H9 (cell line): ENCODE results near the gene ARAF. TPM values are rescaled to one million over a fixed set of nuclear protein-coding genes. Genes with fewer than 3 reads are reported as not detected.

Experiments
- DNase-seq: peaks from one replicate; pipeline ENCODE4 v3.0.0-alpha.2; 2017
- H2AFZ ChIP-seq: one replicate; pipeline ENCODE4 v1.6.1; 2013; ENCODE audit warnings: mild to moderate bottlenecking, low read length, control low read depth, moderate library complexity
- H2AK5ac ChIP-seq: 2 replicates; pipeline ENCODE4 v1.6.1; 2013; ENCODE audit warnings: low read length, control low read depth, mixed read lengths; ENCODE audit not compliant: insufficient read length
- H2BK120ac ChIP-seq: one replicate; pipeline ENCODE4 v1.6.1; 2013; ENCODE audit warnings: low read depth, mild to moderate bottlenecking, low read length, control low read depth, inconsistent platforms; ENCODE audit not compliant: poor library complexity, severe bottlenecking
- H2BK12ac ChIP-seq: 2 replicates; pipeline ENCODE4 v1.6.1; 2013; ENCODE audit warnings: low read length, control low read depth, mixed read lengths, low read depth; ENCODE audit not compliant: insufficient read length
- H2BK15ac ChIP-seq: 2 replicates; pipeline ENCODE4 v1.6.1; 2013; ENCODE audit warnings: low read depth, low read length, control low read depth
- H2BK20ac ChIP-seq: one replicate; pipeline ENCODE4 v1.6.1; 2013; ENCODE audit warnings: low read depth, mild to moderate bottlenecking, low read length, control low read depth, inconsistent platforms; ENCODE audit not compliant: poor library complexity, severe bottlenecking
- H2BK5ac ChIP-seq: 2 replicates; pipeline ENCODE4 v1.6.1; 2013; ENCODE audit warnings: low read length, control low read depth, mixed read lengths; ENCODE audit not compliant: insufficient read length
- H3K14ac ChIP-seq: 2 replicates; pipeline ENCODE4 v1.6.1; 2013; ENCODE audit warnings: low read length, control low read depth; ENCODE audit not compliant: insufficient read depth
- H3K18ac ChIP-seq: 2 replicates; pipeline ENCODE4 v1.6.1; 2013; ENCODE audit warnings: low read depth, mild to moderate bottlenecking, mixed read lengths, low read length, control low read depth; ENCODE audit not compliant: insufficient read length
- H3K23ac ChIP-seq: 2 replicates; pipeline ENCODE4 v1.6.1; 2013; ENCODE audit warnings: low read length, control low read depth, mixed read lengths, low read depth; ENCODE audit not compliant: insufficient read length
- H3K23me2 ChIP-seq: 2 replicates; pipeline ENCODE4 v1.6.1; 2013; ENCODE audit warnings: low read depth, mild to moderate bottlenecking, mixed read lengths, low read length, control low read depth; ENCODE audit not compliant: insufficient read length, poor library complexity, severe bottlenecking
- H3K27ac ChIP-seq: 2 replicates; pipeline ENCODE4 v1.5.1; 2013; ENCODE audit warnings: low read length, control low read depth, mixed read lengths, low read depth; ENCODE audit not compliant: insufficient read length
- H3K27me3 ChIP-seq: 2 replicates; pipeline ENCODE4 v1.6.1; 2013; ENCODE audit warnings: low read length, control low read depth, inconsistent platforms; ENCODE audit not compliant: insufficient read depth
- H3K4ac ChIP-seq: 2 replicates; pipeline ENCODE4 v1.6.1; 2013; ENCODE audit warnings: low read depth, mild to moderate bottlenecking, control low read depth, inconsistent platforms, low read length, moderate library complexity
- H3K4me1 ChIP-seq: 2 replicates; pipeline ENCODE4 v1.6.1; 2013; ENCODE audit warnings: low read length, control low read depth, inconsistent platforms; ENCODE audit not compliant: insufficient read depth
- H3K4me2 ChIP-seq: 2 replicates; pipeline ENCODE4 v1.6.1; 2013; ENCODE audit warnings: low read length, control low read depth, mixed read lengths; ENCODE audit not compliant: insufficient read length, insufficient read depth
- H3K56ac ChIP-seq: 2 replicates; pipeline ENCODE4 v1.6.1; 2013; ENCODE audit warnings: low read depth, mild to moderate bottlenecking, mixed read lengths, low read length, control low read depth; ENCODE audit not compliant: insufficient read length
- H3K79me1 ChIP-seq: 2 replicates; pipeline ENCODE4 v1.6.1; 2013; ENCODE audit warnings: low read depth, mild to moderate bottlenecking, moderate library complexity, low read length, control low read depth, inconsistent platforms; ENCODE audit not compliant: insufficient read depth, poor library complexity, severe bottlenecking
- H3K79me2 ChIP-seq: 2 replicates; pipeline ENCODE4 v1.6.1; 2013; ENCODE audit warnings: low read length, control low read depth, inconsistent platforms; ENCODE audit not compliant: insufficient read depth
- H3K9ac ChIP-seq: 2 replicates; pipeline ENCODE4 v1.6.1; 2013; ENCODE audit warnings: low read length, control low read depth, mixed read lengths; ENCODE audit not compliant: insufficient read length; ENCODE audit errors: extremely low read depth
- H3K9me3 ChIP-seq: one replicate; pipeline ENCODE4 v1.6.1; 2013; ENCODE audit warnings: low read depth, low read length, inconsistent platforms; ENCODE audit not compliant: control insufficient read depth
- H3T11ph ChIP-seq: one replicate; pipeline ENCODE4 v1.6.1; 2013; ENCODE audit warnings: mild to moderate bottlenecking, low read length, control low read depth, inconsistent platforms
- H4K20me1 ChIP-seq: one replicate; pipeline ENCODE4 v1.6.1; 2013; ENCODE audit not compliant: control insufficient read depth, insufficient read length, insufficient read depth
- H4K5ac ChIP-seq: 2 replicates; pipeline ENCODE4 v1.6.1; 2013; ENCODE audit warnings: low read depth, mild to moderate bottlenecking, mixed read lengths, low read length, control low read depth; ENCODE audit not compliant: insufficient read length
- H4K8ac ChIP-seq: replicated peaks from 2 replicates; pipeline ENCODE4 v1.6.1; 2013; ENCODE audit warnings: low read length, control low read depth, mixed read lengths, low read depth; ENCODE audit not compliant: insufficient read length
- H4K91ac ChIP-seq: 2 replicates; pipeline ENCODE4 v1.6.1; 2013; ENCODE audit warnings: low read depth, mild to moderate bottlenecking, moderate library complexity, mixed read lengths, low read length, control low read depth; ENCODE audit not compliant: insufficient read length
- H3K27ac Mint-ChIP-seq, 3 experiments: 2 replicates in 2 of 3; 3 replicates in 1 of 3; pipeline ENCODE4 v1.8.0; 2020 to 2021; ENCODE audit warnings: mixed read lengths in 3 of 3, mild to moderate bottlenecking in 1 of 3, moderate library complexity in 1 of 3
- H3K27me3 Mint-ChIP-seq: 2 replicates; pipeline ENCODE4 v1.8.0; 2021; ENCODE audit warnings: low read depth, mild to moderate bottlenecking, moderate library complexity, mixed read lengths
- H3K36me3 Mint-ChIP-seq, 3 experiments: 2 replicates in 2 of 3; 3 replicates in 1 of 3; pipeline ENCODE4 v1.8.0; 2020 to 2021; ENCODE audit warnings: low read depth in 3 of 3, mixed read lengths in 3 of 3; ENCODE audit not compliant: insufficient read depth in 1 of 3
- H3K4me1 Mint-ChIP-seq, 2 experiments: 2 replicates each; pipeline ENCODE4 v1.8.0; 2020; ENCODE audit warnings: mixed read lengths in 2 of 2
- H3K4me3 Mint-ChIP-seq, 2 experiments: 2 replicates in 1 of 2; 3 replicates in 1 of 2; pipeline ENCODE4 v1.8.0; 2020 to 2021; ENCODE audit warnings: mild to moderate bottlenecking in 2 of 2, mixed read lengths in 2 of 2, moderate library complexity in 1 of 2
- H3K9me3 Mint-ChIP-seq, 2 experiments: 2 replicates in 1 of 2; 3 replicates in 1 of 2; pipeline ENCODE4 v1.8.0; 2020; ENCODE audit warnings: mild to moderate bottlenecking in 2 of 2, mixed read lengths in 2 of 2, moderate library complexity in 1 of 2
- CTCF ChIP-seq: fragments of 200-600 bp; sonication (generic); conservative IDR thresholded peaks from 3 replicates; pipeline ENCODE4 v1.8.0; 2021; ENCODE audit warnings: antibody characterized with exemption, mild to moderate bottlenecking
- WGBS: extraction: QIAGEN DNeasy Blood & Tissue Kit; methylation state at CpG from one replicate; pipeline ENCODE4 v1.1.7; 2013; ENCODE audit warnings: missing lambda C conversion rate, low lambda C conversion rate, mixed read lengths; ENCODE audit not compliant: insufficient read length; ENCODE audit errors: extremely low coverage; 5-methylcytosine and 5-hydroxymethylcytosine counted together
- total RNA-seq: library from RNA; stranded (reverse); gene quantifications from 2 replicates; pipeline ENCODE4 v1.2.1, GENCODE V29; 2021

Gene ARAF
- total RNA-seq, 1 experiment from 2014 or later, result 48.1 TPM

- Histone ChIP-seq H3K9ac (no peak overlapping the region), H2BK12ac (no peak overlapping the region), H4K20me1 (no peaks in the 10 kb centered on the region), H3K18ac (no peak overlapping the region), H3K79me2 (no peaks in the 10 kb centered on the region), H2BK5ac (no peak overlapping the region), H3K4ac (no peak overlapping the region), H4K91ac (no peak overlapping the region), H3T11ph (no peak overlapping the region), H4K8ac (no peak overlapping the region), H3K4me2 (no peak overlapping the region), H3K27ac (no peak overlapping the region), H2BK20ac (no peak overlapping the region), H3K79me1 (no peaks in the 10 kb centered on the region), H3K9me3 (peaks cover 10% of the 10 kb centered on the region), H3K14ac (no peak overlapping the region), H3K23ac (no peak overlapping the region), H3K56ac (no peak overlapping the region), H3K23me2 (no peaks in the 10 kb centered on the region), H2AFZ (no peak overlapping the region), H3K27me3 (no peaks in the 10 kb centered on the region), H2BK15ac (no peak overlapping the region), H3K4me1 (no peaks in the 10 kb centered on the region; the same call in 1 of the 2 replicates), H4K5ac (no peak overlapping the region), H2BK120ac (no peak overlapping the region), H2AK5ac (no peak overlapping the region)
- Mint-ChIP-seq H3K27me3 (no peaks in the 10 kb centered on the region; the same call in 1 of the 2 replicates), H3K27ac (no peak overlapping the region), H3K36me3 (peaks cover 5 to 8% (median 7%) of the 10 kb centered on the region in 3 experiments; a peak in 6 of 7 replicates), H3K4me3 (no peak overlapping the region), H3K4me1 (peaks cover 6 to 17% of the 10 kb centered on the region in 2 experiments), H3K9me3 (peaks cover 57 to 67% of the 10 kb centered on the region in 2 experiments)
- TF ChIP-seq CTCF, result no peak
- DNase-seq, result no peak
- no CpG with 5 or more reads among the region's 9 CpGs for WGBS
Observed at GRCh38 chrX:47605024-47605423, 44.0 kb downstream of the ARAF start.
